ENCODE results near the gene UBR2.

Gene UBR2

GRCh38 chr6:42618105-42618504, 54.3 kb downstream of the UBR2 start:
- TF ChIP-seq CTCF (IDR thresholded peaks at IDR 0.05), result no peak

- no peak for TF ChIP-seq CTCF (IDR thresholded peaks at IDR 0.05)
These were observed 54.9 kb downstream of the UBR2 start for GRCh38 chr6:42618686-42619085.

GRCh38 chr6:42619963-42620362, 56.1 kb downstream of the UBR2 start:
- no peak for TF ChIP-seq CTCF (IDR thresholded peaks at IDR 0.05)

- TF ChIP-seq CTCF (IDR thresholded peaks at IDR 0.05), result no peak
These were observed 60.8 kb downstream of the UBR2 start for GRCh38 chr6:42624601-42625000.

- no peak for TF ChIP-seq CTCF (IDR thresholded peaks at IDR 0.05)
These were observed 63.2 kb downstream of the UBR2 start for GRCh38 chr6:42627044-42627443.

- no peak for TF ChIP-seq CTCF (IDR thresholded peaks at IDR 0.05)
These were observed 63.8 kb downstream of the UBR2 start for GRCh38 chr6:42627674-42628073.

GRCh38 chr6:42628604-42629003, 64.8 kb downstream of the UBR2 start:
- TF ChIP-seq CTCF (IDR thresholded peaks at IDR 0.05), result no peak

- no peak for TF ChIP-seq CTCF (IDR thresholded peaks at IDR 0.05)
These were observed 66.0 kb downstream of the UBR2 start for GRCh38 chr6:42629845-42630244.

Data from LNCAP (cell line).